ENCODE measurements around the gene MAP3K3. TPM values are rescaled to one million over a fixed set of nuclear protein-coding genes. Genes with fewer than 3 reads are reported as not detected.

The MAP3K3 gene
- total RNA-seq, 1 experiment from 2014 or later: 14.1 TPM

DNA sequence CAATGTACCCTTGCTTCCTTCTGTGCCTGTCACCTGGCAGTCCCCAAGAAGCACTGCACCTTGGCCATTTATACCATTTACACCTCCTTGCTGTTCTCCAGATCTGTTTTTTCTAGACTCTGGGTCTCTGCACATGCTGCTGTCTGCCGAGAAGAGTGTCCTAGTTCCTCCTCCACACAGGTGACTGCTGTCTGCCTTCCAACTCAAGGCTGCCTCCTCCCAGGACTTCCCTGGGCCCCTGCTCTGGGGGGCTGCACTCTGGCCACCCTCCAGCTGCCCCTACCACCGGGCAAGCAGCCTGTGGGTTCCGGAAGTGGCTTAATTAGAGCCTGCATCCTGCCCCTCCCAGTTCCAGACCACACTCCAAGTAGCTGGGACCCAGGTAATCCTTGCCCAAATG is 83.4 kb downstream of the MAP3K3 start:
- Histone ChIP-seq H3K27me3 (ENCODE audit: insufficient read depth, low read depth) (no peaks in the 10 kb centered on the region), H2AFZ (no peak overlapping the region), H3K36me3 (ENCODE audit: low read depth) (no peaks in the 10 kb centered on the region), H3F3A (ENCODE audit: insufficient read depth, low read depth) (peaks cover 15% of the 10 kb centered on the region), H3K9me3 (ENCODE audit: insufficient read depth, low read depth) (no peaks in the 10 kb centered on the region), H3K4me1 (replicated peaks; ENCODE audit: insufficient read depth) (no peaks in the 10 kb centered on the region), H3K4me3 (no peak overlapping the region), H3K79me2 (ENCODE audit: low read depth) (no peaks in the 10 kb centered on the region), H3K9me2 (ENCODE audit: insufficient read depth) (no peaks in the 10 kb centered on the region), H4K20me1 (ENCODE audit: insufficient read depth) (no peaks in the 10 kb centered on the region), H3K4me2 (no peak overlapping the region), H3K27ac (no peak overlapping the region)
- ChIA-PET CTCF (interaction anchor here (0.5 kb wide), 1 partner anchor 50 kb away, joined by 3 read pairs; no protein-coding TSS in a partner anchor), POLR2A (ENCODE audit: unreplicated experiment) (no interaction called here)
- intact Hi-C loops (cut with micrococcal nuclease; ENCODE audit: unreplicated experiment): no loop called here
- no peak for DNase-seq
- BruUV-seq (replicated peaks): no TSS peak
- TF ChIP-seq, protein P1, sequence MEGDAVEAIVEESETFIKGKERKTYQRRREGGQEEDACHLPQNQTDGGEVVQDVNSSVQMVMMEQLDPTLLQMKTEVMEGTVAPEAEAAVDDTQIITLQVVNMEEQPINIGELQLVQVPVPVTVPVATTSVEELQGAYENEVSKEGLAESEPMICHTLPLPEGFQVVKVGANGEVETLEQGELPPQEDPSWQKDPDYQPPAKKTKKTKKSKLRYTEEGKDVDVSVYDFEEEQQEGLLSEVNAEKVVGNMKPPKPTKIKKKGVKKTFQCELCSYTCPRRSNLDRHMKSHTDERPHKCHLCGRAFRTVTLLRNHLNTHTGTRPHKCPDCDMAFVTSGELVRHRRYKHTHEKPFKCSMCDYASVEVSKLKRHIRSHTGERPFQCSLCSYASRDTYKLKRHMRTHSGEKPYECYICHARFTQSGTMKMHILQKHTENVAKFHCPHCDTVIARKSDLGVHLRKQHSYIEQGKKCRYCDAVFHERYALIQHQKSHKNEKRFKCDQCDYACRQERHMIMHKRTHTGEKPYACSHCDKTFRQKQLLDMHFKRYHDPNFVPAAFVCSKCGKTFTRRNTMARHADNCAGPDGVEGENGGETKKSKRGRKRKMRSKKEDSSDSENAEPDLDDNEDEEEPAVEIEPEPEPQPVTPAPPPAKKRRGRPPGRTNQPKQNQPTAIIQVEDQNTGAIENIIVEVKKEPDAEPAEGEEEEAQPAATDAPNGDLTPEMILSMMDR (conservative IDR thresholded peaks at IDR 0.05): no peak
- TF ChIP-seq EZH2 (IDR thresholded peaks at IDR 0.05; ENCODE audit: low read depth): no peak

- no TSS peak for BruUV-seq (replicated peaks)
- H3F3A ChIP-seq (ENCODE audit: insufficient read depth, low read depth): peaks cover 11% of the 10 kb centered on the region
- no peaks in the 10 kb centered on the region for H3K36me3 ChIP-seq (ENCODE audit: low read depth)
- CTCF ChIA-PET: no interaction called here
- H3K4me1 ChIP-seq (replicated peaks; ENCODE audit: insufficient read depth): no peaks in the 10 kb centered on the region
- H3K4me3 ChIP-seq: no peak overlapping the region
- TF ChIP-seq EZH2 (IDR thresholded peaks at IDR 0.05; ENCODE audit: low read depth): no peak
- TF ChIP-seq, protein P1 (conservative IDR thresholded peaks at IDR 0.05): no peak
- H3K79me2 ChIP-seq (ENCODE audit: low read depth): no peaks in the 10 kb centered on the region
- H3K27ac ChIP-seq: no peak overlapping the region
- no peak overlapping the region for H2AFZ ChIP-seq
- no peaks in the 10 kb centered on the region for H3K9me3 ChIP-seq (ENCODE audit: insufficient read depth, low read depth)
- H4K20me1 ChIP-seq (ENCODE audit: insufficient read depth): no peaks in the 10 kb centered on the region
- no peak for DNase-seq
- H3K9me2 ChIP-seq (ENCODE audit: insufficient read depth): no peaks in the 10 kb centered on the region
- POLR2A ChIA-PET (ENCODE audit: unreplicated experiment): interaction anchor here (0.6 kb wide), 1 partner anchor 14 kb away, joined by 3 read pairs; no protein-coding TSS in a partner anchor
- H3K27me3 ChIP-seq (ENCODE audit: insufficient read depth, low read depth): no peaks in the 10 kb centered on the region
- intact Hi-C loops (cut with micrococcal nuclease; ENCODE audit: unreplicated experiment): no loop called here
- H3K4me2 ChIP-seq: no peak overlapping the region
Observed at GRCh38 chr17:63706336-63707082, 84.3 kb downstream of the MAP3K3 start.

DNA sequence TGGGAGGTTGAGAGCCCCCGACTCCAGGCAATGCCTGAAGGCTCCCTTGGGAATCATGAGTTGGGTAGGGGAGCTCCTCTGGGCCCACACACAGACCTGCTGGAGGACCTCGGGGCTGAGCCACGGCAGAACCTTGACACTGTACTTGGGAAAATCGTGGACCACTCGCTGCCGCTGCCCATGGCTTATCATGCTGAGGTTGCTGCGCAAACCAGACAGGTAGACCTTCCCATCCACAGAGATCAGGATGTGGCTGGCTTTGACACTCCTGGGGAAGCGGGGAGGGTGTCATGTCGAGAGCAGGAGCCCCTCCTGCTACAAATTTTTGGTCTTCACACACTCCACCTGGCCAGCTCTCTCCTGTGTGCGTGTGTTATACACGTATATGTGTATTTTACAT is 84.9 kb downstream of the MAP3K3 start:
- Histone ChIP-seq H3K4me1 (replicated peaks; ENCODE audit: insufficient read depth) (no peaks in the 10 kb centered on the region), H3F3A (ENCODE audit: insufficient read depth, low read depth) (peaks cover 10% of the 10 kb centered on the region; the same call in 1 of the 2 replicates), H3K27ac (no peak overlapping the region), H2AFZ (no peak overlapping the region), H3K9me2 (ENCODE audit: insufficient read depth) (no peaks in the 10 kb centered on the region), H3K4me2 (no peak overlapping the region), H3K9me3 (ENCODE audit: insufficient read depth, low read depth) (no peaks in the 10 kb centered on the region), H4K20me1 (ENCODE audit: insufficient read depth) (no peaks in the 10 kb centered on the region), H3K79me2 (ENCODE audit: low read depth) (no peaks in the 10 kb centered on the region), H3K36me3 (ENCODE audit: low read depth) (no peaks in the 10 kb centered on the region), H3K27me3 (ENCODE audit: insufficient read depth, low read depth) (no peaks in the 10 kb centered on the region), H3K4me3 (no peak overlapping the region)
- intact Hi-C loops (cut with micrococcal nuclease; ENCODE audit: unreplicated experiment): no loop called here
- CTCF ChIA-PET: no interaction called here
- DNase-seq: no peak
- TF ChIP-seq, protein P1 (conservative IDR thresholded peaks at IDR 0.05): no peak
- no peak for TF ChIP-seq EZH2 (IDR thresholded peaks at IDR 0.05; ENCODE audit: low read depth)
- POLR2A ChIA-PET (ENCODE audit: unreplicated experiment): no interaction called here
- no TSS peak for BruUV-seq (replicated peaks)
